Keratinocyte (primary cell): Measurements from ENCODE around the gene MAP7. TPM values are rescaled to one million over a fixed set of nuclear protein-coding genes. Genes with fewer than 3 reads are reported as not detected.

Experiments used
- DNase-seq: peaks from one replicate; pipeline ENCODE4 v3.0.0-alpha.2; 2011; ENCODE audit warnings: low read depth, missing footprints, low spot score
- FAIRE-seq: peaks from 2 replicates; lab custom pipeline; 2011; peaks lifted over from hg19 to GRCh38; lab: Jason Lieb, UNC
- H2AFZ ChIP-seq: 2 replicates; pipeline ENCODE4 v1.6.0; 2012; ENCODE audit warnings: low read length, control low read depth, inconsistent platforms; ENCODE audit not compliant: control insufficient read depth
- H3K27ac ChIP-seq: 2 replicates; pipeline ENCODE4 v1.5.1; 2011; ENCODE audit warnings: low read length; ENCODE audit not compliant: control insufficient read depth, insufficient read depth
- H3K27me3 ChIP-seq: 3 replicates; pipeline ENCODE4 v1.6.0; 2011; ENCODE audit warnings: low read length; ENCODE audit not compliant: control insufficient read depth, insufficient read depth; ENCODE audit errors: extremely low read depth
- H3K36me3 ChIP-seq, 2 experiments: 2 replicates in 1 of 2; 3 replicates in 1 of 2; pipeline ENCODE4 v1.5.1; 2011; ENCODE audit warnings: low read length in 2 of 2, mild to moderate bottlenecking in 1 of 2; ENCODE audit not compliant: control insufficient read depth in 2 of 2, insufficient read depth in 2 of 2; ENCODE audit errors: extremely low read depth in 1 of 2
- H3K4me1 ChIP-seq: 3 replicates; pipeline ENCODE4 v1.5.1; 2011; ENCODE audit warnings: low read length; ENCODE audit not compliant: control insufficient read depth, insufficient read depth; ENCODE audit errors: extremely low read depth
- H3K4me2 ChIP-seq: 3 replicates; pipeline ENCODE4 v1.6.0; 2011; ENCODE audit warnings: low read depth, low read length; ENCODE audit not compliant: control insufficient read depth, insufficient read depth; ENCODE audit errors: extremely low read depth
- H3K4me3 ChIP-seq, 3 experiments: fragments of 200-600 bp in 1 of 3; sonication (generic) in 1 of 3; 2 replicates in 2 of 3; 3 replicates in 1 of 3; pipeline ENCODE4 v1.5.1; 2011 to 2016; ENCODE audit warnings: low read length in 3 of 3, mild to moderate bottlenecking in 3 of 3, control low read depth in 2 of 3, inconsistent platforms in 1 of 3, low read depth in 1 of 3, mixed read lengths in 1 of 3, mixed run types in 1 of 3, moderate library complexity in 1 of 3; ENCODE audit not compliant: control insufficient read depth in 2 of 3, insufficient read depth in 2 of 3; ENCODE audit errors: extremely low read depth in 1 of 3
- H3K79me2 ChIP-seq: 2 replicates; pipeline ENCODE4 v1.6.0; 2012; ENCODE audit warnings: low read length; ENCODE audit not compliant: control insufficient read depth, insufficient read depth
- H3K9ac ChIP-seq: 3 replicates; pipeline ENCODE4 v1.6.0; 2011; ENCODE audit warnings: low read length; ENCODE audit not compliant: control insufficient read depth, insufficient read depth; ENCODE audit errors: extremely low read depth
- H3K9me1 ChIP-seq: 3 replicates; pipeline ENCODE4 v1.6.0; 2011; ENCODE audit warnings: low read length; ENCODE audit not compliant: control insufficient read depth, insufficient read depth; ENCODE audit errors: extremely low read depth
- H3K9me3 ChIP-seq: 2 replicates; pipeline ENCODE4 v1.5.1; 2012; ENCODE audit warnings: low read depth, low read length; ENCODE audit not compliant: control insufficient read depth
- H4K20me1 ChIP-seq: 3 replicates; pipeline ENCODE4 v1.6.0; 2011; ENCODE audit warnings: low read length; ENCODE audit not compliant: control insufficient read depth, insufficient read depth; ENCODE audit errors: extremely low read depth
- EZH2 ChIP-seq: IDR thresholded peaks from one replicate; pipeline ENCODE4 v1.6.1; 2012; ENCODE audit warnings: inconsistent platforms, mild to moderate bottlenecking, low read length, moderate library complexity
- dilution Hi-C: fragments of 300-500 bp; cut with MboI; formaldehyde crosslinking; loops from one replicate; pipeline ENCODE4 v1.7.0; 2020; ENCODE audit warnings: low sequenced_read_pairs; ENCODE audit not compliant: extremely low pct_ligation_motif_present
- polyA plus RNA-seq, 5 experiments: library from polyadenylated mRNA; depleted of rRNA in 3 of 5; stranded (reverse) in 3 of 5; stranded (forward) in 1 of 5; unstranded in 1 of 5; fragments of >200 nt; gene quantifications; 1 replicate in 1 of 5; 2 replicates in 3 of 5; 3 replicates in 1 of 5; pipeline versions ENCODE4 v1.2.1 to v1.2.3, GENCODE V29; 2011 to 2012; ENCODE audit warnings: missing spikeins in 2 of 5, low read depth in 1 of 5, low replicate concordance in 1 of 5
- TF ChIP-seq, protein P1 (sequence below), 3 experiments: IDR thresholded peaks in 1 of 3; conservative IDR thresholded peaks in 1 of 3; optimal IDR thresholded peaks in 1 of 3; 2 replicates in 2 of 3; 3 replicates in 1 of 3; pipeline versions ENCODE3 to v1.5.1; 2011; ENCODE audit warnings: low read length in 3 of 3, mild to moderate bottlenecking in 3 of 3, moderate library complexity in 2 of 3, control low read depth in 1 of 3, inconsistent platforms in 1 of 3; ENCODE audit not compliant: insufficient read depth in 2 of 3; ENCODE audit errors: extremely low read depth in 1 of 3

MAP7 gene
- polyA plus RNA-seq, 1 donor (not counting 4 experiments of a cell fraction or from before 2014, with no cell fraction given) = 11.8 TPM

DNA sequence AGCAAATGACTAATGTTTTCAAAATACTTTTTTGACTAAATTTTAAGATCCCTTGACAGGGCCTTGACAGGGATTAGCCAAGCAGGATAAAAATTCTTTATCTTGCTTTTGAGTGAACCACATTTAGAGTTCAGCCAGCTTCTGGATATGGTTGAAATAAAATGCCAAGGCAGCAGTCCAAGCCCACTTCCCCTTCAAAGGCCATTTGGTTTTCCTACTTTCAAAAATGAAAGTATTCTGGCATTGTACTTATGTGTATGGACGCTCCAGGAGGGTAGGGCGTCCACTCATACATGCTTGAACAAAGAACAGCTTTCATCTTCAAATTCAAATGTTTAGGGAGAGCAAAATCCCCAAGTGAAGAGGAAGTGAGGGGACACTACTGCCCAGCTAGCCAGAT lies 178.3 kb downstream of the MAP7 start:
- dilution Hi-C loops = no loop called here
- H3K4me3 ChIP-seq = no peak overlapping the region
- no peaks in the 10 kb centered on the region for H4K20me1 ChIP-seq
- H2AFZ ChIP-seq = no peak overlapping the region
- no peaks in the 10 kb centered on the region for H3K9me1 ChIP-seq
- no peaks in the 10 kb centered on the region for H3K4me1 ChIP-seq
- FAIRE-seq = no peak
- H3K27ac ChIP-seq = no peak overlapping the region
- no peak for DNase-seq
- H3K27me3 ChIP-seq = no peaks in the 10 kb centered on the region
- TF ChIP-seq, protein P1, sequence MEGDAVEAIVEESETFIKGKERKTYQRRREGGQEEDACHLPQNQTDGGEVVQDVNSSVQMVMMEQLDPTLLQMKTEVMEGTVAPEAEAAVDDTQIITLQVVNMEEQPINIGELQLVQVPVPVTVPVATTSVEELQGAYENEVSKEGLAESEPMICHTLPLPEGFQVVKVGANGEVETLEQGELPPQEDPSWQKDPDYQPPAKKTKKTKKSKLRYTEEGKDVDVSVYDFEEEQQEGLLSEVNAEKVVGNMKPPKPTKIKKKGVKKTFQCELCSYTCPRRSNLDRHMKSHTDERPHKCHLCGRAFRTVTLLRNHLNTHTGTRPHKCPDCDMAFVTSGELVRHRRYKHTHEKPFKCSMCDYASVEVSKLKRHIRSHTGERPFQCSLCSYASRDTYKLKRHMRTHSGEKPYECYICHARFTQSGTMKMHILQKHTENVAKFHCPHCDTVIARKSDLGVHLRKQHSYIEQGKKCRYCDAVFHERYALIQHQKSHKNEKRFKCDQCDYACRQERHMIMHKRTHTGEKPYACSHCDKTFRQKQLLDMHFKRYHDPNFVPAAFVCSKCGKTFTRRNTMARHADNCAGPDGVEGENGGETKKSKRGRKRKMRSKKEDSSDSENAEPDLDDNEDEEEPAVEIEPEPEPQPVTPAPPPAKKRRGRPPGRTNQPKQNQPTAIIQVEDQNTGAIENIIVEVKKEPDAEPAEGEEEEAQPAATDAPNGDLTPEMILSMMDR (optimal IDR thresholded peaks at IDR 0.05 in 1 of 3, IDR thresholded peaks at IDR 0.05 in 1 of 3, conservative IDR thresholded peaks at IDR 0.05 in 1 of 3; ENCODE audit: extremely low read depth in 1 of 3, insufficient read depth in 2 of 3, low read length in 3 of 3) = no peak
- no peak for TF ChIP-seq EZH2
- H3K9me3 ChIP-seq = no peaks in the 10 kb centered on the region
- no peak overlapping the region for H3K4me2 ChIP-seq
- peaks cover 7% of the 10 kb centered on the region in 2 experiments for H3K36me3 ChIP-seq
- no peak overlapping the region for H3K9ac ChIP-seq
- H3K79me2 ChIP-seq = no peaks in the 10 kb centered on the region

DNA sequence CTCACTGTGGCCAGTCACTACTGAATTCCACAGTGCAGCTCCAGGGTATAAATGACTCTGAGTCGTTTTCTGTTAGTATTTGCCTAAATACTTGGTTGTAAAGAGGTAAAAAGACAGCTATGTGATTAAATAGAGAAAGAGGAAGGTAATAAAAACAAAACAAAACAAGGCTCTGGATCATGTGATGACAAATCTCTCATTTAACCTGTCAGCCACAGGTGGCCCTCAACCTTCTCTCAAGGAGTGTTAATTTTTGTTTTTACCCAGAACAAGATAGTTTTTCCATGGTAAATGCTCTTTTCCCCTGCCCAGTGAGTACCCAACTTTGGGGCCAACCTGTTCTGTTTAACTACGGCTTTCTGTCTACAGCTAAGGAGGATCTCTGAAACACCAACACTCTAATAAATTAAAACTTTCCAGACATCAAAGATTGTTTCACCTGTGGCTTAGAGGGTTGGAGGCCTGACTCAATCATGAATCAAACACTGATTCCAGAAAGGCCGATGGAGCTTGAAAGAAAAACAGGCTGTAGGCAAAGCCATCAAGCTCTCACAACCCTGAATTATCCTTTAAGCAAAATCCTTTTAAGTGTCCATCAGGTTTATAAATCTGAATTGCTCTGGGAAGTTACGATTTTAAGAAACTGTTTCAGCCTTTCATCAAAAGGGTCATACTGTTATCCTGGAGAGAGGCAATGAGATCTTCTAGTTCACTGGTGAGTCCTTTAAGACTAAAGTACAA lies 179.1 kb downstream of the MAP7 start:
- DNase-seq (no peak), FAIRE-seq (no peak)
- no peak overlapping the region for H3K9ac ChIP-seq

More for the DNA sequence above, 179.1 kb downstream of the MAP7 start:
- Histone ChIP-seq H3K4me3 (no peak overlapping the region), H3K9me3 (no peaks in the 10 kb centered on the region), H3K9me1 (no peaks in the 10 kb centered on the region), H3K36me3 (peaks cover 5 to 7% of the 10 kb centered on the region in 2 experiments), H3K4me2 (no peak overlapping the region), H3K27me3 (no peaks in the 10 kb centered on the region), H2AFZ (no peak overlapping the region), H4K20me1 (no peaks in the 10 kb centered on the region), H3K79me2 (no peaks in the 10 kb centered on the region), H3K27ac (no peak overlapping the region), H3K4me1 (no peaks in the 10 kb centered on the region)
- no peak for TF ChIP-seq EZH2
- TF ChIP-seq, protein P1 (optimal IDR thresholded peaks at IDR 0.05 in 1 of 3, IDR thresholded peaks at IDR 0.05 in 1 of 3, conservative IDR thresholded peaks at IDR 0.05 in 1 of 3; ENCODE audit: extremely low read depth in 1 of 3, insufficient read depth in 2 of 3, low read length in 3 of 3) = no peak
- dilution Hi-C loops = no loop called here
